IPS-20b (cell line): ENCODE results near the gene BARHL1.

ENCODE experiments used
- H3K27ac ChIP-seq: one replicate; pipeline ENCODE4 v1.5.1; 2013; ENCODE audit warnings: low read length
- H3K27me3 ChIP-seq: 2 replicates; pipeline ENCODE4 v1.6.1; 2013; ENCODE audit warnings: mild to moderate bottlenecking, low read length, inconsistent platforms; ENCODE audit not compliant: insufficient read depth
- H3K36me3 ChIP-seq: 2 replicates; pipeline ENCODE4 v1.6.1; 2013; ENCODE audit warnings: low read depth, mild to moderate bottlenecking, inconsistent platforms, low read length, moderate library complexity; ENCODE audit not compliant: insufficient read depth
- H3K4me1 ChIP-seq: 2 replicates; pipeline ENCODE4 v1.6.1; 2013; ENCODE audit warnings: mild to moderate bottlenecking, control low read depth, inconsistent platforms, low read length, moderate library complexity; ENCODE audit not compliant: insufficient read depth
- H3K4me3 ChIP-seq: 2 replicates; pipeline ENCODE4 v1.5.1; 2013; ENCODE audit warnings: mild to moderate bottlenecking, low read length, inconsistent platforms
- H3K9ac ChIP-seq: 2 replicates; pipeline ENCODE4 v1.6.1; 2013; ENCODE audit warnings: low read depth, mild to moderate bottlenecking, inconsistent platforms, low read length, moderate library complexity
- H3K9me3 ChIP-seq: 2 replicates; pipeline ENCODE4 v1.6.1; 2013; ENCODE audit warnings: mild to moderate bottlenecking, low read depth, low read length, inconsistent platforms; ENCODE audit not compliant: insufficient read depth

BARHL1 gene

DNA sequence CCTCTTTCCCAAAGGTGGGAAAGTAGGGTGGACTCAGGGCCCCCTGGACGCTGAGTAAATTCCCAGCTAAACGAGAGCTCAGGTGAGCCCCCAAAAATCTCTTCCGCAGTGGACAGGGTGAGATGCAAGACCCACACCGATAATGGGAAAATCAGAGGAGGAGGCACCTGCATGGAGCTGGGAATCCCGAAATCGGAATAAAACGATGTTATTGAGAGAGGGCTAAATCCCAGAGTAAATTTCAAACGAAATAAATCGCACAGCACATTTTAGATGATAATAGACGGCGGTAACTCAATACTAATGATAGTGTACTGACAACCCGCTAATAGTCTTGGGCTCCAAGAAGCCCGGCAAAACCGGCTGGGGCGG, 3.0 kb upstream of the BARHL1 start:
- Histone ChIP-seq H3K27me3 (peaks cover 94% of the 10 kb centered on the region), H3K27ac (no peak overlapping the region), H3K9me3 (peaks cover 5% of the 10 kb centered on the region; the same call in 1 of the 2 replicates), H3K9ac (no peak overlapping the region), H3K4me1 (peaks cover 1% of the 10 kb centered on the region), H3K36me3 (no peaks in the 10 kb centered on the region), H3K4me3 (no peak overlapping the region; the same call in 1 of the 2 replicates)

DNA sequence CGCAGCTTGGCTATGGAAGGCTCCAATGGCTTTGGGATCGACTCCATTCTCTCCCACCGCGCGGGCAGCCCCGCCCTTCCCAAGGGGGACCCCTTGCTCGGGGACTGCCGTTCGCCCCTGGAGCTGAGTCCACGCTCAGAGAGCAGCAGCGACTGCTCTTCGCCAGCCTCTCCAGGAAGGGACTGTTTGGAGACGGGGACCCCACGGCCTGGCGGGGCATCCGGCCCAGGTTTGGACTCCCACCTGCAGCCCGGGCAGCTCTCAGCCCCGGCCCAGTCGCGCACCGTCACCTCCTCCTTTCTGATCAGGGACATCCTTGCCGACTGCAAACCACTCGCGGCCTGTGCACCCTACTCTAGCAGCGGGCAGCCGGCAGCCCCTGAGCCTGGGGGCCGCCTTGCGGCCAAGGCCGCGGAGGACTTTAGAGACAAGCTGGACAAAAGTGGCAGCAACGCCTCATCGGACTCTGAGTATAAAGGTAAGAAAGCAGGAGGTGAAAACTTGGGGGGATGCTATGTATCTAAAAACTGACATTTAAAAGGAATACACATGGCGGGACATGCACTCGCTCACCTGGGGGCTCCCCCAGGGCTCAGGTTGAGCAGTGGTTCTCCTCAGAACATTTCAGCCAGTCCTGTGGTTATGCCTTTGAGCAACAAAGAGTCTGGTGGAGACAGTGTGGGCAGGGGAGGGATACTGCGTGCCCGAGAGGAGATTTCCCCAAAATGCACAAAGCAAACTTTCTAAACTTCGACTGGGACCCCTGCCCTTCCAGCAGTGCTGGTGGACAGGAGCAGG, 579 bp downstream of the BARHL1 start:
- no peak overlapping the region for H3K9ac ChIP-seq
- no peaks in the 10 kb centered on the region for H3K36me3 ChIP-seq
- peaks cover 100% of the 10 kb centered on the region for H3K27me3 ChIP-seq
- H3K4me3 ChIP-seq = no peak overlapping the region
- H3K27ac ChIP-seq = no peak overlapping the region
- peaks cover 16% of the 10 kb centered on the region for H3K4me1 ChIP-seq
- peaks cover 8% of the 10 kb centered on the region; the same call in 1 of the 2 replicates for H3K9me3 ChIP-seq

DNA sequence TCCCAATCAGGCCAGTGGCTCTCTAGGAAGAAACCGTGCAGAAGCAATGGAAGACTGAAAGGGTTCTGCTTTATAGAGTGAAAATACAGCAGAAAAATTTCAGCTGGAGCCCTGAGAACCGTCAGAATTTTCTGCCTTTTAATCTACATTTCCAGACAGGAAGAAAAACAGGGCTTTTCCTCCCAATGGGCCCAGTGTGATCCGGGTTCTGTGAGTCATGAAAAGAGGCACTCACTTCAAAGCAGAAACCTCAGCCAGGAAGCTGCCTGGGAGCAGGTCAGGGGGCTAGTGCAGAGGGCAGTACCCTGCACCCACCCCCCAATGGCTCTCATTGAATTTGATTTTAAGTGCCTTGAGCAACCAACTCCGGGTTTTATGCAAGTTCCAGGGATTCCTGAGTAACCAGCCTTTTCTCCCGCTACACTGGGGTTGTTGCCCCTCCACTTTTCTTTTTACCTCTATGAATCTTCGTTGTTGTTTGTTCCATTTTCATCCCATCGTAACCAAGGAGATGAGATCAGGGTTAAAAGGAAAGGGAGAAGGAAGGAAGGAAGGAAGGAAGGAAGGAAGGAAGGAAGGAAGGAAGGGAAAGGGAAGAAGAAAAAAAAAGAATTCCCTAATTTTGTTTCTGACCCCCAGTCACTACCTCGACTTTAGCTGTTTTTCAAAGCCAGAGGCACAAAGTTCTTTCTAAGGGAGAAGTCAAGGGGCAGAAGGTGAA, 1.3 kb downstream of the BARHL1 start:
- H3K4me3 ChIP-seq = no peak overlapping the region
- peaks cover 16% of the 10 kb centered on the region for H3K4me1 ChIP-seq
- H3K9me3 ChIP-seq = peaks cover 8% of the 10 kb centered on the region; the same call in 1 of the 2 replicates
- H3K36me3 ChIP-seq = no peaks in the 10 kb centered on the region
- H3K27me3 ChIP-seq = peaks cover 100% of the 10 kb centered on the region
- H3K9ac ChIP-seq = no peak overlapping the region
- no peak overlapping the region for H3K27ac ChIP-seq

DNA sequence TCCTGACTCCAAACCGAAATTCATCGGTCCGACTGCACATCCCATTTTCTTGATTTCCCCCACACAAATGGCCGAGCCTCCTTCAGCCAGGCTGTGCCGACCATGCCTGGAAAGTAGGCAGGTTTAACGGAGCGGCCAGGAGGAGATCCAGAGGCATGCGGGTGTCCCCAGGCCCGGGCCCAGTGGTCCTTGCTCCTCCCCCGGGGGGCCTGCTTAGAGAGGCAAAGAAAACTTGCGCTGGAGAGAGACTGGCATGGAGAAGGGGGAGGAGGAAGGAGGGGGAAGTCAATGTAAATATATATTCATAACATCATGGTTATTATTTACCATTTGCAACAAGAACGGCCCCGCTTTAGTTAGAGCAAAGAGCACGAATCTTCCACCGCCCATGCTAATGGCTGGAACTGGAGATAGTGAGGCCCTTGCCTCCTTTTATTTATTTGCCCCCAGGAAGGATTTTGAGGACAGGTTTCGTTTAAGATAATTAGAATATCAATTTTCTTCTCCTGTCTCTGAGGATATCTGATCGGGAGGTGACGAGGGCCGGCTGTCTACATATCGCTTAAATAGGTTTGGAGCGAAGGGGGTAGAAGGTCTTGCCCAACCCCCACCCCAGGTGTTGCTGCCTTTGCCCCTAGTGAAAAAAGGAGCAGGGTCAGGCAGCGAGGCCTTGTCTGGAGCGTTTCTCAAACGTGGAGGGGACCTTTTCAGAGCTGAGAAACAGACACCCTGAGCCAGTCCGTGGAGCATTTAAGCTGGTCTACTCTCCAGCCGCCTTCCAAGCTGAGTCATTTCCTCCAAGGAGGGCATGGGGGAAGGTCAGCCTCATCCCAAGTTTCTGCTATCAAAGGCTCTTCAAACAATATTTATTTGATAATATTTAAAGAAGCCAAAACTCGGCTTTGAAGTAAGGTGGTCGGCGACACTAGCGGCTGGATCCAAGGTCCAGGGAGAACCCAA, 2.5 kb downstream of the BARHL1 start:
- Histone ChIP-seq H3K36me3 (no peaks in the 10 kb centered on the region), H3K27ac (no peak overlapping the region), H3K4me1 (peaks cover 16% of the 10 kb centered on the region), H3K9ac (no peak overlapping the region), H3K4me3 (peak overlapping the region; percentile 29; the same call in 1 of the 2 replicates), H3K9me3 (peaks cover 4% of the 10 kb centered on the region; the same call in 1 of the 2 replicates), H3K27me3 (peaks cover 100% of the 10 kb centered on the region)

DNA sequence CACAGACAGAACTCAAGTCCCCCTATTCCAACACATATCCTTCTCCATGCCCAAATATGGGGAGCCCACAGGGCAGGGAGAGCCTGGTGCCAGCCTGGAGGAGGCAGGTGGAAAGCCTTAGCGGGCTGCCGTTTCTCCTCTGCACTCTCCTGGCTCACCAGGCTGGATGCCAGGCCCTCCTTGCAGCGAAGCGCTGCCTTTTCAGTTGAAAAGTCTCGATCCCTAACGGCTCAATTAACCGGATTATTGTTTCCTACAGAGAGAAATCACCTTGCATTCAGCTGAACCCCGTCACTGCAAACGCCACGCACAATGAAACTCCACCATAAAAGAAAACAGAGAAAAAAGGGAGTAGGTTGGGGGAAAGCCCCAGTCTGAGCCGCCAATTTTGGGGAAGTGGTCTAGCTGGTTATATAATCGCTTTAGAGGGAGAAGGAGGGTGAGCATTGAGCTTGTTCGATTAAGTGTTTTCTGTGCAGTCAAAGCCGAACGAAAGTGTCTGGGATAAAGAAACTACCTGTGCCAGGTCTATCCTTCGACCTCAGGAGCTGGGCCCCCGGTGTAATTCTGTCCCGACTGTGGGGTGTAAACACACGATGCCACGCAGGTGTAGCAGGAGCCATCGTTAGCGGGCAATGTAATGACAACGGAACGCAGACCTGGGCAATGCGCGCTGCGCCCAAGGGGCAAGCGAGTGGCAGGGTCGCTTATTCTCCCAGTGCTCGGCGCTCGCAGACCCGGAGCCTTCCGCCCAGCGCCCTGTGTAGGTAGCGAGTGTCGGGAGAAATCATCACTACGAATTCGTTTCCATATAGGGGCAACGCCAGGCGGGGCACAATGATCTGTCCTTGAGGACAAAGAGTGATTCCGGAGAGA, 3.8 kb downstream of the BARHL1 start:
- Histone ChIP-seq H3K9me3 (peaks cover 3% of the 10 kb centered on the region; the same call in 1 of the 2 replicates), H3K4me1 (peaks cover 16% of the 10 kb centered on the region), H3K4me3 (peak overlapping the region; percentile 26; the same call in 1 of the 2 replicates), H3K9ac (no peak overlapping the region), H3K36me3 (no peaks in the 10 kb centered on the region), H3K27ac (no peak overlapping the region), H3K27me3 (peaks cover 100% of the 10 kb centered on the region)

DNA sequence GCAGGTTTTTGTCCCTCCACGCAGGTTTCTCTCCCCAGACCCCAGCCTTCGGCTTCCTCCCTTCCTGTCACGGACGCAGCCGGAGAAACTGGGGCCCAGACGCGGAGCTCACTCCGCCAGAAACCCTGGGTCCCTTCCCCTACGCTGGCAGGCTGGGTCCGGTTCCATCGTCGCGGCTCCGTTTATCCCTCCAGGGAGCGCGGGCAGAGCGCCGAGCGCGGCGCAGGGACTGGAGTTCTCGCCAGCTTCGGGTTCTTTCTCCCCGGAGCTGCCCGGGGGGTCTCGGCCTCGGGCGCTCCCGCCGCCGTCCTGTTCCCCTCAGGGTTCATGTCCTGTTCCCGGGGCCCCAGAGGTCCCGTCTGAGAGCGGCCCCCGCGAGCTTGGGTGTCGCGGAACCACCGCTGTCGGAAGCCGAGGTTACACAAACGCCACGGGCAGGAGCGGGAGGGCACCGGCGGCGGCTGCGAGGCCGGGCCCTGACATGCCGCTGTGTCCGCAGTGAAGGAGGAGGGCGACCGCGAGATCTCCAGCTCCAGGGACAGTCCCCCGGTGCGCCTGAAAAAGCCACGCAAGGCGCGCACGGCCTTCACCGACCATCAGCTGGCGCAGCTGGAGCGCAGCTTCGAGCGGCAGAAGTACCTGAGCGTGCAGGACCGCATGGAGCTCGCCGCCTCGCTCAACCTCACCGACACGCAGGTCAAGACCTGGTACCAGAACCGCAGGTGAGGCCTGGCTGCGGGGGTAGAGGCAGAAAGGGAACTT, 4.6 kb downstream of the BARHL1 start:
- H3K9ac ChIP-seq = no peak overlapping the region
- H3K36me3 ChIP-seq = no peaks in the 10 kb centered on the region
- H3K27me3 ChIP-seq = peaks cover 100% of the 10 kb centered on the region
- H3K4me3 ChIP-seq = peak overlapping the region; percentile 26; the same call in 1 of the 2 replicates
- H3K27ac ChIP-seq = no peak overlapping the region
- H3K9me3 ChIP-seq = peaks cover 3% of the 10 kb centered on the region; the same call in 1 of the 2 replicates
- peaks cover 23% of the 10 kb centered on the region for H3K4me1 ChIP-seq

DNA sequence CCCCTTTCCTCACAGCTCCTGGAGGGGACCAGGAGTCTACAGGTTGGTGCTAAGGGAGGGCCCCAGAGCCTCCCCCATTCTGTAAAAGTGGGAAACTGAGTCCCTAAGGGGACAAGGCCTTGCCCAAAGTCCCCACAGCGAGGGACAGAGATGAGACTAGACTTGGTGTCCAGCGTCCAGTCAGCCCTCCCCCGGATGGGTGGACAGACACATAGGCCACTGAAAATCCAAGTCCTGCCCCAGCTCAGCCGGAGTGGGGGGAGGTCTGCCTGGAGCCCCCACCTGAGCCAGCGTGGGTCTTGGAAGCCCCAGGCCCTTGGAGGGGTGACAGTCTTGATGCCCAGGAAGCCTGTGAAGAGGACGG, 5.2 kb downstream of the BARHL1 start:
- H3K9me3 ChIP-seq = peaks cover 3% of the 10 kb centered on the region; the same call in 1 of the 2 replicates

DNA sequence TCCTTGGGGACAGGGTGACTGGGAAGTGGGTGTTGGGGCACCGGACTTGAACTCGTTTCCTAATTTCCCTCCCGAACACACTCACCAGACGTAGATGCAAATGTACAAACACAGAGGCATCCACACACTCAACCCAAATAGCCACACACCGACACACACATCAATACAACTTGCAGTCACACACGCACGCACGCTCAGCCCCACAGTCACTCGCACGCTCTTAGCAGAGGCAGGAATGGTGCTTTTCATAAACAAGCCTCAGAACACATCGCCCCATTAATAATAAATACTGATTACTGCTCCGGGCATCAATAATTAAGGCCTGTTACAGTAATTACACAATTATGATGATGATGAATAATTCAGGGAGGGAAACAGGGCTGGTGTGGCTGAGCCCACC, 5.7 kb downstream of the BARHL1 start:
- Histone ChIP-seq H3K36me3 (no peaks in the 10 kb centered on the region), H3K27me3 (peaks cover 100% of the 10 kb centered on the region)

More for the DNA sequence above, 5.2 kb downstream of the BARHL1 start:
- Histone ChIP-seq H3K4me1 (peaks cover 28% of the 10 kb centered on the region), H3K36me3 (no peaks in the 10 kb centered on the region), H3K9ac (no peak overlapping the region; the same call in 1 of the 2 replicates), H3K27ac (no peak overlapping the region), H3K27me3 (peaks cover 100% of the 10 kb centered on the region), H3K4me3 (no peak overlapping the region)

DNA sequence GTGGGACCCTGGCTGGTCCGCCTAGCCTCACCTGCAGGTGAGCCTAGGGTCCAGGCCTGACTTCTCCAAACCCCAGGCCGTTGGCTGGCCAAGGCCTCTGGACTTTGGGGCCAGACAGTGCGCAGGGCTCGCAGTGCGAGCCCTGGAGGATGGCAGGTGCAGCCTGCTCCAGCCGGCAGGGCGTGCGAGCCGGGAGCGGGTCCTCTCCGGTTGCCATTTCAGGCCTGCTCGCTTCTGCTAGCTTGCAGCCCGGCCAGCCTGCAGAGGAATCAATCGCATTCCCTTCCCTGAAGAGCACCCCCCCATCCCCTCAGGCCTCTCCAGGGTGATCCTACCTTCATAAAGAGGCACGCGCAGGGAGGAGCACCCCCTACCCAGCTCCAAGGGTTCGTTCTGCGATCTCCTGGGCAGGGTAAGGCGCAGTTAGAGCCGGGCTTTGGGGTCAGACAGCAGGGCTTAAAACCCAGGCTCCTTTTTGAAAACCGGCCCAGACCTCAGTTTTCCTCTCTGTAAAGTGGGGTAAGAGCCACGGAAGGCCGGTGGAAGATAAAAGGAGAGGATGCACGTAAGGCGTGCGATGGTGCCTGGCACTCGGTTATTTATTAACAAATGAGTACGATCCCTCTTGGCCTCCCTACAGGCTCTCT, 6.2 kb downstream of the BARHL1 start:
- Histone ChIP-seq H3K27me3 (peaks cover 100% of the 10 kb centered on the region), H3K4me1 (peaks cover 37% of the 10 kb centered on the region), H3K4me3 (no peak overlapping the region), H3K36me3 (no peaks in the 10 kb centered on the region), H3K9ac (no peak overlapping the region), H3K9me3 (peaks cover 3% of the 10 kb centered on the region; the same call in 1 of the 2 replicates), H3K27ac (no peak overlapping the region)

More for the DNA sequence above, 5.7 kb downstream of the BARHL1 start:
- H3K4me1 ChIP-seq = peaks cover 34% of the 10 kb centered on the region
- peaks cover 3% of the 10 kb centered on the region; the same call in 1 of the 2 replicates for H3K9me3 ChIP-seq
- no peak overlapping the region for H3K27ac ChIP-seq
- H3K4me3 ChIP-seq = no peak overlapping the region
- H3K9ac ChIP-seq = no peak overlapping the region
